A673 (cell line): Measurements from ENCODE around the gene RAET1E. TPM values are rescaled to one million over a fixed set of nuclear protein-coding genes. Genes with fewer than 3 reads are reported as not detected.

ENCODE experiments used
- BruUV-seq: library from RNA; stranded (reverse); fragments of 400-500 nt; replicated peaks from 2 replicates; lab custom pipeline; 2021; lab: Mats Ljungman, UMichigan
- CTCF ChIA-PET: fragments of 300-600 bp; sonication (Branson Sonifier 250); formaldehyde crosslinking; loops from one replicate; lab custom pipeline; 2022; ENCODE audit warnings: antibody characterized with exemption; lab: Charles Lee
- POLR2A ChIA-PET: fragments of 300-600 bp; sonication (Branson Sonifier 250); formaldehyde crosslinking; loops from one replicate; lab custom pipeline; 2022; ENCODE audit warnings: antibody characterized with exemption; ENCODE audit not compliant: low non-redundant PET; lab: Charles Lee
- DNase-seq: peaks from one replicate; pipeline ENCODE4 v3.0.0-alpha.2; 2015; ENCODE audit warnings: low spot score
- H3K27ac ChIP-seq: fragments of 200-600 bp; sonication (generic); 2 replicates; pipeline ENCODE4 v1.5.1; 2016; ENCODE audit warnings: mixed run types, low read depth, mild to moderate bottlenecking, mixed read lengths, antibody characterized with exemption, low read length; ENCODE audit not compliant: poor library complexity, severe bottlenecking
- H3K27me3 ChIP-seq: fragments of 200-600 bp; sonication (generic); replicated peaks from 2 replicates; pipeline ENCODE4 v1.6.1; 2017; ENCODE audit warnings: mixed run types, low read depth, mild to moderate bottlenecking, mixed read lengths, antibody characterized with exemption, low read length; ENCODE audit not compliant: insufficient read depth, poor library complexity
- H3K36me3 ChIP-seq: fragments of 200-600 bp; sonication (generic); 2 replicates; pipeline ENCODE4 v1.6.1; 2016; ENCODE audit warnings: mixed run types, mild to moderate bottlenecking, mixed read lengths, antibody characterized with exemption, low read length; ENCODE audit not compliant: insufficient read depth, poor library complexity, severe bottlenecking
- H3K4me1 ChIP-seq: fragments of 200-600 bp; sonication (generic); 2 replicates; pipeline ENCODE4 v1.6.1; 2017; ENCODE audit warnings: mixed run types, mild to moderate bottlenecking, mixed read lengths, antibody characterized with exemption, low read length; ENCODE audit not compliant: insufficient read depth, poor library complexity, severe bottlenecking
- H3K4me3 ChIP-seq: fragments of 200-600 bp; sonication (generic); 2 replicates; pipeline ENCODE4 v1.5.1; 2016; ENCODE audit warnings: low read depth, mixed run types, mild to moderate bottlenecking, mixed read lengths, low read length; ENCODE audit not compliant: poor library complexity, severe bottlenecking
- H3K9me3 ChIP-seq: fragments of 200-600 bp; sonication (generic); 2 replicates; pipeline ENCODE4 v1.6.1; 2016; ENCODE audit warnings: mixed run types, low read depth, mild to moderate bottlenecking, mixed read lengths, antibody characterized with exemption, low read length; ENCODE audit not compliant: poor library complexity, severe bottlenecking
- CTCF ChIP-seq: fragments of 300-800, 200-600 bp; sonication (generic); conservative IDR thresholded peaks from 2 replicates; pipeline ENCODE4 v1.5.1; 2017; ENCODE audit warnings: low read depth, mild to moderate bottlenecking, antibody characterized with exemption, low read length, moderate library complexity, mixed read lengths
- EZH2 ChIP-seq: fragments of 200-600 bp; sonication (generic); IDR thresholded peaks from 2 replicates; pipeline ENCODE4 v1.6.1; 2017; ENCODE audit warnings: borderline replicate concordance, low read depth, mild to moderate bottlenecking, mixed read lengths, antibody characterized with exemption, low read length; ENCODE audit not compliant: poor library complexity, severe bottlenecking
- intact Hi-C: fragments of 100-400 bp; cut with micrococcal nuclease; formaldehyde crosslinking; loops from one replicate; pipeline ENCODE4 v1.10.0; 2022; ENCODE audit not compliant: unreplicated experiment
- total RNA-seq: library from RNA; stranded (reverse); gene quantifications from 2 replicates; pipeline ENCODE4 v1.2.3, GENCODE V29; 2021

Gene RAET1E
- total RNA-seq, 1 experiment from 2014 or later, result 3.2 TPM

- Histone ChIP-seq H3K27me3 (no peaks in the 10 kb centered on the region), H3K27ac (no peak overlapping the region), H3K9me3 (no peaks in the 10 kb centered on the region), H3K36me3 (no peaks in the 10 kb centered on the region), H3K4me3 (no peak overlapping the region), H3K4me1 (no peaks in the 10 kb centered on the region)
- TF ChIP-seq CTCF (no peak), EZH2 (no peak)
- no peak for DNase-seq
- BruUV-seq, result no TSS peak
- intact Hi-C loops, result no loop called here
- POLR2A ChIA-PET, result no interaction called here
- CTCF ChIA-PET, result no interaction called here
These were observed 6.2 kb upstream of the RAET1E start for GRCh38 chr6:149903938-149904611.

GRCh38 chr6:149901444-149902140, 3.7 kb upstream of the RAET1E start:
- TF ChIP-seq EZH2, result no peak
- no peak for TF ChIP-seq CTCF
- no peak overlapping the region for H3K4me3 ChIP-seq
- no peaks in the 10 kb centered on the region for H3K27me3 ChIP-seq
- no TSS peak for BruUV-seq
- no peaks in the 10 kb centered on the region for H3K36me3 ChIP-seq
- ChIA-PET CTCF (no interaction called here), POLR2A (no interaction called here)
- H3K4me1 ChIP-seq, result peaks cover 4% of the 10 kb centered on the region
- H3K27ac ChIP-seq, result no peak overlapping the region
- H3K9me3 ChIP-seq, result no peaks in the 10 kb centered on the region
- intact Hi-C loops, result no loop called here
- DNase-seq, result no peak

- ChIA-PET POLR2A (no interaction called here), CTCF (no interaction called here)
- intact Hi-C loops, result no loop called here
- H3K9me3 ChIP-seq, result no peaks in the 10 kb centered on the region
- no peaks in the 10 kb centered on the region for H3K36me3 ChIP-seq
- no peak for DNase-seq
- no peak overlapping the region for H3K4me3 ChIP-seq
- no peaks in the 10 kb centered on the region for H3K27me3 ChIP-seq
- no peak for TF ChIP-seq CTCF
- TF ChIP-seq EZH2, result no peak
- peaks cover 12% of the 10 kb centered on the region for H3K4me1 ChIP-seq
- no peak overlapping the region for H3K27ac ChIP-seq
- no TSS peak for BruUV-seq
These were observed 2.9 kb upstream of the RAET1E start for GRCh38 chr6:149900620-149901443.
